Stomach (tissue), 9 donors: ENCODE measurements around the gene TTC27. TPM values are rescaled to one million over a fixed set of nuclear protein-coding genes. Genes with fewer than 3 reads are reported as not detected.

ENCODE experiments used
- DNase-seq, 2 donors: peaks; one replicate each; pipeline versions ENCODE4 v3.0.0 to v3.0.0-alpha.2; 2013 to 2019
- H3K27ac ChIP-seq, 5 donors: fragments of 200-600 bp in 4 of 5; sonication (generic) in 4 of 5; one replicate each; pipeline ENCODE4 v1.5.1; 2013 to 2019; ENCODE audit warnings: mild to moderate bottlenecking in 1 of 5, moderate library complexity in 1 of 5
- H3K27me3 ChIP-seq, 3 donors: fragments of 200-600 bp; sonication (generic); one replicate each; pipeline ENCODE4 v1.5.1; 2017 to 2019; ENCODE audit warnings: mixed run types in 1 of 3
- H3K36me3 ChIP-seq, 4 donors: fragments of 200-600 bp; sonication (generic); 1 replicate in 3 of 4; 2 replicates in 1 of 4; pipeline ENCODE4 v1.5.1; 2016 to 2019
- H3K4me1 ChIP-seq, 4 donors: fragments of 200-600 bp; sonication (generic); one replicate each; pipeline ENCODE4 v1.5.1; 2016 to 2019
- H3K4me3 ChIP-seq, 4 donors: fragments of 200-600 bp; sonication (generic) in 3 of 4; one replicate each; pipeline ENCODE4 v1.5.1; 2016 to 2019; ENCODE audit warnings: mild to moderate bottlenecking in 1 of 4
- H3K9me3 ChIP-seq, 4 donors: fragments of 200-600 bp; sonication (generic); one replicate each; pipeline ENCODE4 v1.5.1; 2016 to 2019
- EP300 ChIP-seq: sonication (generic); formaldehyde crosslinking; IDR thresholded peaks from one replicate; pipeline ENCODE4 v1.6.1; 2017; ENCODE audit warnings: antibody characterized with exemption
- POLR2A ChIP-seq, 4 donors: fragments of 450-650 bp; IDR thresholded peaks; one replicate each; pipeline ENCODE4 v1.6.1; 2016; ENCODE audit warnings: antibody characterized with exemption in 4 of 4, control low read depth in 2 of 4, mild to moderate bottlenecking in 1 of 4, moderate library complexity in 1 of 4
- POLR2AphosphoS5 ChIP-seq, 3 donors: sonication (generic); formaldehyde crosslinking; IDR thresholded peaks; one replicate each; pipeline ENCODE4 v1.6.1; 2016; ENCODE audit warnings: antibody characterized with exemption in 3 of 3
- WGBS, 5 donors: extraction: QIAGEN DNeasy Blood & Tissue Kit in 3 of 5; methylation state at CpG; one replicate each; pipeline versions ENCODE4 v1.1.5 to v1.1.7; 2013 to 2018; 5-methylcytosine and 5-hydroxymethylcytosine counted together
- intact Hi-C: fragments of 100-400 bp; cut with DNase I; formaldehyde crosslinking; loops from one replicate; pipeline ENCODE4 v1.15.1; 2023; ENCODE audit warnings: low total_unique reads
- polyA plus RNA-seq, 3 donors: library from polyadenylated mRNA; stranded (reverse); fragments of 200-250 nt; gene quantifications; one replicate each; pipeline ENCODE4 v1.2.3, GENCODE V29; 2013
- total RNA-seq, 5 donors: library from RNA; depleted of rRNA; stranded (reverse); fragments of >200 nt; gene quantifications; one replicate each; pipeline versions ENCODE4 v1.1.0 to v1.2.3, GENCODE V29; 2014 to 2016
- TF ChIP-seq, protein P1 (sequence below), 7 experiments: fragments of 450-650 bp in 4 of 7; fragments of 200-600 bp in 3 of 7; sonication (generic) in 3 of 7; IDR thresholded peaks; one replicate each; pipeline ENCODE4 v1.5.1; 2016 to 2019; ENCODE audit warnings: antibody characterized with exemption in 7 of 7, control low read depth in 2 of 7, mild to moderate bottlenecking in 1 of 7
- donor health status: healthy with polysubstance abuse.
- donor health status: Bipolar disorder and iron deficiency.
- donor health status: healthy.

TTC27 gene
- total and polyA plus RNA-seq, 8 donors = 3.8 to 22.2 (median 5.9) TPM

GRCh38 chr2:32714521-32714920 is 86.7 kb downstream of the TTC27 start:
- H3K36me3 ChIP-seq = peaks cover 0 to 13% (median 0%) of the 10 kb centered on the region in 4 donors
- H3K27me3 ChIP-seq = no peaks in the 10 kb centered on the region
- peaks cover 6 to 30% (median 10%) of the 10 kb centered on the region in 4 donors for H3K4me1 ChIP-seq
- H3K4me3 ChIP-seq = no peak overlapping the region
- 71 to 92% (median 78%) methylated on average over 1 of the region's 1 CpG for WGBS, 5 donors
- intact Hi-C loops = no loop called here
- DNase-seq = no peak
- H3K9me3 ChIP-seq = no peaks in the 10 kb centered on the region
- no peak overlapping the region for H3K27ac ChIP-seq
- no peak for TF ChIP-seq POLR2A (IDR thresholded peaks at IDR 0.05)
- no peak for TF ChIP-seq EP300
- TF ChIP-seq POLR2AphosphoS5 (IDR thresholded peaks at IDR 0.05) = no peak
- TF ChIP-seq, protein P1, sequence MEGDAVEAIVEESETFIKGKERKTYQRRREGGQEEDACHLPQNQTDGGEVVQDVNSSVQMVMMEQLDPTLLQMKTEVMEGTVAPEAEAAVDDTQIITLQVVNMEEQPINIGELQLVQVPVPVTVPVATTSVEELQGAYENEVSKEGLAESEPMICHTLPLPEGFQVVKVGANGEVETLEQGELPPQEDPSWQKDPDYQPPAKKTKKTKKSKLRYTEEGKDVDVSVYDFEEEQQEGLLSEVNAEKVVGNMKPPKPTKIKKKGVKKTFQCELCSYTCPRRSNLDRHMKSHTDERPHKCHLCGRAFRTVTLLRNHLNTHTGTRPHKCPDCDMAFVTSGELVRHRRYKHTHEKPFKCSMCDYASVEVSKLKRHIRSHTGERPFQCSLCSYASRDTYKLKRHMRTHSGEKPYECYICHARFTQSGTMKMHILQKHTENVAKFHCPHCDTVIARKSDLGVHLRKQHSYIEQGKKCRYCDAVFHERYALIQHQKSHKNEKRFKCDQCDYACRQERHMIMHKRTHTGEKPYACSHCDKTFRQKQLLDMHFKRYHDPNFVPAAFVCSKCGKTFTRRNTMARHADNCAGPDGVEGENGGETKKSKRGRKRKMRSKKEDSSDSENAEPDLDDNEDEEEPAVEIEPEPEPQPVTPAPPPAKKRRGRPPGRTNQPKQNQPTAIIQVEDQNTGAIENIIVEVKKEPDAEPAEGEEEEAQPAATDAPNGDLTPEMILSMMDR (IDR thresholded peaks at IDR 0.05) = no peak

DNA sequence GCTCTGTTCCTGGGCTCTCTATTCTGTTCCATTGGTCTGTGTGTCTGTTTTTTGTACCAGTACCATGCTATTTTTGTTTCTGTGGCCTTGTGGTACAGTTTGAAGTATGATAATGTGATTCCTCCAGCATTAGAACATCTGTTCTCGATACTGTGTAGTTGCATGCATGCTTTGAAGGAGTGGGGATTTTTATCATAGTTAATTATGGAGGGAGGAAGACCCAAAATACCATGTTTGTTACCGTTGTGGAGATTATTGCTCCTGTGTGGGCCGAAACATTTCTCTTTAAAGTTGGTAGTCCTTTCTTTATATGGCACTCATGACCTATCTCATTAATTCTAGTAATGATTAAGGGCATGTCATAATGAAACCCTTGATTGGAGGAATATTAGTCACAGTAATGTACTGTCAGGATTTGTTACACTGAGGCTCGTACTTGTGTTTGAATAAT is 87.6 kb downstream of the TTC27 start:
- Histone ChIP-seq H3K4me1 (peaks cover 6 to 39% (median 15%) of the 10 kb centered on the region in 4 donors), H3K27ac (no peak overlapping the region), H3K9me3 (no peaks in the 10 kb centered on the region), H3K36me3 (peaks cover 0 to 12% (median 0%) of the 10 kb centered on the region in 4 donors), H3K27me3 (no peaks in the 10 kb centered on the region), H3K4me3 (no peak overlapping the region)
- TF ChIP-seq EP300 (no peak), POLR2AphosphoS5 (IDR thresholded peaks at IDR 0.05) (no peak), POLR2A (IDR thresholded peaks at IDR 0.05) (no peak)
- TF ChIP-seq, protein P1 (IDR thresholded peaks at IDR 0.05) = no peak
- no peak for DNase-seq
- intact Hi-C loops = no loop called here
- WGBS, 5 donors = 60 to 82% (median 75%) methylated on average over 4 of the region's 4 CpGs

- WGBS, 5 donors = 84 to 94% (median 89%) methylated on average over 1 of the region's 1 CpG
- intact Hi-C loops = no loop called here
- Histone ChIP-seq H3K9me3 (no peaks in the 10 kb centered on the region), H3K36me3 (peaks cover 0 to 12% (median 0%) of the 10 kb centered on the region in 4 donors), H3K4me3 (no peak overlapping the region), H3K27me3 (no peaks in the 10 kb centered on the region), H3K27ac (no peak overlapping the region), H3K4me1 (peaks cover 6 to 39% (median 16%) of the 10 kb centered on the region in 4 donors)
- DNase-seq = no peak
- TF ChIP-seq, protein P1 (IDR thresholded peaks at IDR 0.05) = no peak
- TF ChIP-seq EP300 (no peak), POLR2A (IDR thresholded peaks at IDR 0.05) (no peak), POLR2AphosphoS5 (IDR thresholded peaks at IDR 0.05) (no peak)
Observed at GRCh38 chr2:32715981-32716380, 88.1 kb downstream of the TTC27 start.

DNA sequence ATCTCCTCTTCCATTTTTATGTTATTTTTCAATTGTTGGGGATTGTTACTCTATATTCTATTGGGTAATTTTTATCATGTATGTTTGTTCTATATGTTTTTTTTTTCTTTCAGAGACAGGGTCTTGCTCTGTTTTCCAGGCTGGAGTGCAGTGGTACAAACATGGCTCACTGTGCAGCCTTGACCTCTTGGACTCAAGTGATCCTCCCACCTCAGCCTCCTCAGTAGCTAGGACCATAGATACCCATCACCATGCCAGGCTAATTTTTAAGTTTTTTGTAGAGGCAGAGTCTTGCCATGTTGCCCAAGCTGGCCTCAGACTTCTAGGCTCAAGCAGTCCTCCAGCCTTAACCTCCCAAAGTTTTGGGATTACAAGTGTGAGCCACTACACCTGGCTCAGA is 88.7 kb downstream of the TTC27 start:
- no peak overlapping the region for H3K4me3 ChIP-seq
- no peak overlapping the region for H3K27ac ChIP-seq
- intact Hi-C loops = no loop called here
- TF ChIP-seq POLR2A (IDR thresholded peaks at IDR 0.05) = no peak
- no peak for TF ChIP-seq POLR2AphosphoS5 (IDR thresholded peaks at IDR 0.05)
- TF ChIP-seq EP300 = no peak
- TF ChIP-seq, protein P1 (IDR thresholded peaks at IDR 0.05) = no peak
- peaks cover 0 to 12% (median 0%) of the 10 kb centered on the region in 4 donors for H3K36me3 ChIP-seq
- H3K4me1 ChIP-seq = peaks cover 3 to 33% (median 11%) of the 10 kb centered on the region in 4 donors
- DNase-seq = no peak
- H3K9me3 ChIP-seq = no peaks in the 10 kb centered on the region
- H3K27me3 ChIP-seq = no peaks in the 10 kb centered on the region
